Ovary (tissue), 9 donors: Measurements from ENCODE around the gene CREG2. TPM values are rescaled to one million over a fixed set of nuclear protein-coding genes. Genes with fewer than 3 reads are reported as not detected.
A peak's percentile ranks its signal among the peaks of the same experiment; 100 is the strongest.

Experiments used
- DNase-seq, 5 donors: peaks; one replicate each; pipeline ENCODE4 v3.0.0-alpha.2; 2019 to 2020
- H3K27ac ChIP-seq, 2 donors: fragments of 200-600 bp; one replicate each; pipeline versions ENCODE4 v1.5.1 to v1.8.0; 2019 to 2022
- H3K27me3 ChIP-seq: fragments of 200-600 bp; one replicate; pipeline ENCODE4 v1.8.0; 2022
- H3K36me3 ChIP-seq: fragments of 200-600 bp; sonication (generic); one replicate; pipeline ENCODE4 v1.5.1; 2019
- H3K4me1 ChIP-seq: one replicate; pipeline ENCODE4 v1.8.1; 2013; ENCODE audit warnings: mild to moderate bottlenecking, moderate library complexity; ENCODE audit not compliant: insufficient read depth
- H3K4me3 ChIP-seq: fragments of 200-600 bp; sonication (generic); one replicate; pipeline ENCODE4 v1.5.1; 2017
- H3K9me3 ChIP-seq, 2 donors: fragments of 200-600 bp in 1 of 2; sonication (generic) in 1 of 2; one replicate each; pipeline versions ENCODE4 v1.5.1 to v1.8.1; 2013 to 2019; ENCODE audit warnings: mild to moderate bottlenecking in 1 of 2, moderate library complexity in 1 of 2
- CTCF ChIP-seq, 3 donors: fragments of 450-650 bp in 2 of 3; fragments of 200-600 bp in 1 of 3; IDR thresholded peaks; one replicate each; pipeline versions ENCODE4 v1.5.1 to v1.8.0; 2016 to 2022; ENCODE audit warnings: antibody characterized with exemption in 3 of 3, mild to moderate bottlenecking in 1 of 3
- EP300 ChIP-seq: sonication (generic); formaldehyde crosslinking; IDR thresholded peaks from one replicate; pipeline ENCODE4 v1.6.1; 2017; ENCODE audit warnings: antibody characterized with exemption
- POLR2A ChIP-seq: fragments of 450-650 bp; IDR thresholded peaks from one replicate; pipeline ENCODE4 v1.6.1; 2017; ENCODE audit warnings: antibody characterized with exemption, mild to moderate bottlenecking, moderate library complexity
- WGBS, 3 donors: extraction: QIAGEN DNeasy Blood & Tissue Kit in 1 of 3; methylation state at CpG; one replicate each; pipeline versions ENCODE4 v1.1.5 to v1.1.7; 2013 to 2017; 5-methylcytosine and 5-hydroxymethylcytosine counted together
- intact Hi-C, 4 donors: fragments of 100-400 bp; cut with DNase I; formaldehyde crosslinking; loops; one replicate each; pipeline versions ENCODE4 v1.11.0 to v1.15.1; 2022 to 2023
- polyA plus RNA-seq, 2 donors: library from polyadenylated mRNA; stranded (reverse); fragments of 200-250 nt in 1 of 2; fragments of 350-450 nt in 1 of 2; fragmentation: Illumina TruSeq in 1 of 2; extraction: RNeasy Lipid Tissue Mini Kit (QIAGEN cat#74804) in 1 of 2; gene quantifications; one replicate each; pipeline ENCODE4 v1.2.3, GENCODE V29; 2013 to 2014
- total RNA-seq, 7 donors: library from RNA; depleted of rRNA in 2 of 7; stranded (reverse); fragments of >200 nt in 2 of 7; fragmentation: NEBNext Ultra II Directional in 3 of 7; extraction: Animal tissue kit (Norgen Biotek cat#: 25700) in 3 of 7; gene quantifications; one replicate each; pipeline versions ENCODE4 v1.1.0 to v1.2.4, GENCODE V29; 2016 to 2023
- donor health status: DM: no; HTN: no; CAD: no; lungs with moderate emphysema.
- donor health status: DM: no; HTN: no; CAD: no.
- donor health status: Bipolar disorder and iron deficiency.
- donor health status: DM: yes; HTN: yes; CAD: no.
- donor health status: DM: no; HTN: no; CAD: no.
- donor health status: DM: yes; HTN: yes; CAD: no.

The CREG2 gene
- total and polyA plus RNA-seq, 9 donors = 0.04 to 0.57 (median 0.19) TPM; not detected in 1

- no peaks in the 10 kb centered on the region for H3K4me1 ChIP-seq
- 88 to 91% (median 90%) methylated on average over 15 of the region's 15 CpGs for WGBS, 3 donors
- no peak for DNase-seq
- no peaks in the 10 kb centered on the region for H3K36me3 ChIP-seq
- TF ChIP-seq CTCF (IDR thresholded peaks at IDR 0.05) = no peak
- no peak for TF ChIP-seq POLR2A
- TF ChIP-seq EP300 = no peak
- no peak overlapping the region for H3K27ac ChIP-seq
- H3K4me3 ChIP-seq = no peak overlapping the region
- no peaks in the 10 kb centered on the region for H3K27me3 ChIP-seq
- intact Hi-C loops = no loop called here
- H3K9me3 ChIP-seq = no peaks in the 10 kb centered on the region
These were observed 44.7 kb downstream of the CREG2 start for GRCh38 chr2:101342625-101343008.

GRCh38 chr2:101341901-101342624 lies 45.2 kb downstream of the CREG2 start:
- no peaks in the 10 kb centered on the region for H3K4me1 ChIP-seq
- 62 to 64% (median 64%) methylated on average over 21 of the region's 21 CpGs for WGBS, 3 donors
- intact Hi-C loops = no loop called here
- no peaks in the 10 kb centered on the region for H3K9me3 ChIP-seq
- peak; percentile 36 to 76 (median 63) for DNase-seq
- H3K27me3 ChIP-seq = no peaks in the 10 kb centered on the region
- TF ChIP-seq EP300 (no peak), POLR2A (no peak), CTCF (IDR thresholded peaks at IDR 0.05) (peak in 1 of 3 donors; percentile 19)
- no peak overlapping the region for H3K27ac ChIP-seq
- H3K36me3 ChIP-seq = no peaks in the 10 kb centered on the region
- no peak overlapping the region for H3K4me3 ChIP-seq

DNA sequence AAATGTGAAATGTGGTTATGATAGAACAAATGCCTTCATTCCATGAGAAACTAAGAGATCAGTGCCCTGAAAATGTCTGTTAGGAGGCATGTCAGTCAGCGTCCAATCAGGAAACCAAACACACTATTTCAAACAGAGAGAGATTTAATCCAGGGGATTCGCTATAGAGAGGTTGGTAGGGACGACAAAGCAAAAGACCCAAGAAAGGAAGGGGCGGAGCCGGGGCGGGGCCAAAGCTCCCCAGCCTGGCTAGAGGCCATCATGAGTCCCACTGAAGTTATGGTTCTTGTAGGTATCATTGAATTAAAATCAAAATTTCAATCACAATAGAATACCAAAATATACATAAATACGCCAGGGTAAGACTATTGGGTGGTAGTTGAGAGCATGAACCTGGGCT lies 45.9 kb downstream of the CREG2 start:
- 90 to 93% (median 91%) methylated on average over 7 of the region's 7 CpGs for WGBS, 3 donors
- no peaks in the 10 kb centered on the region for H3K36me3 ChIP-seq

DNA sequence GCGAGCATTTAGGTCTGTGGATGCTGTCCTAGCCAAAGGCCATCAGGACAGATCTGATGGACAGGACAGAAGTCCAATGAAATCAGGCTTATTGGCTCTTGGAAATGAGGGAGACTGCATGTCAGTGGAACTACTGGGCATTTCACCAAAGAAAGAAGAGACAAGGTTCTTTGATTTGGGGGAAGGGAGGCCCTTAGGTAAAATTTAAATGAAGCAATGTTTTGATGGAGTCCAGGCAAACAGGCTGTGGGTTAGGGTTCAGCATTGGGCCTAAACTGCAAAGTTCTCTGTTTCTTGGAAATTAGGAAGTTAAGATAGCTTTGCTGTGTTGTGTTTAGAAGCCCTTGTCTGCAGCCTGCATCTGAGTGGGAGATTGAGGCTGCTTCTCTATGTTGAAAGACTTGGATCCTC lies 47.2 kb downstream of the CREG2 start:
- intact Hi-C loops = no loop called here
- DNase-seq = no peak
- Histone ChIP-seq H3K9me3 (no peaks in the 10 kb centered on the region), H3K27me3 (no peaks in the 10 kb centered on the region), H3K36me3 (no peaks in the 10 kb centered on the region), H3K27ac (no peak overlapping the region), H3K4me1 (no peaks in the 10 kb centered on the region), H3K4me3 (no peak overlapping the region)
- TF ChIP-seq POLR2A = no peak
- TF ChIP-seq EP300 = no peak
- no peak for TF ChIP-seq CTCF (IDR thresholded peaks at IDR 0.05)
- 88 to 95% (median 90%) methylated on average over 1 of the region's 1 CpG for WGBS, 3 donors

More for the DNA sequence above, 45.9 kb downstream of the CREG2 start:
- intact Hi-C loops = no loop called here
- no peak for TF ChIP-seq CTCF (IDR thresholded peaks at IDR 0.05)
- TF ChIP-seq POLR2A = no peak
- TF ChIP-seq EP300 = no peak
- H3K4me1 ChIP-seq = no peaks in the 10 kb centered on the region
- no peak overlapping the region for H3K27ac ChIP-seq
- DNase-seq = no peak
- H3K9me3 ChIP-seq = no peaks in the 10 kb centered on the region
- H3K27me3 ChIP-seq = no peaks in the 10 kb centered on the region
- no peak overlapping the region for H3K4me3 ChIP-seq
